Measurements from ENCODE around the gene KLHL30. TPM values are rescaled to one million over a fixed set of nuclear protein-coding genes. Genes with fewer than 3 reads are reported as not detected.
"Not testable (repeated sequence)": the region's sequence is repeated elsewhere in the genome, so short reads cannot be mapped to it uniquely, and the experiment has no call there.

Gene KLHL30
- total RNA-seq, 1 experiment from 2014 or later, result not detected

DNA sequence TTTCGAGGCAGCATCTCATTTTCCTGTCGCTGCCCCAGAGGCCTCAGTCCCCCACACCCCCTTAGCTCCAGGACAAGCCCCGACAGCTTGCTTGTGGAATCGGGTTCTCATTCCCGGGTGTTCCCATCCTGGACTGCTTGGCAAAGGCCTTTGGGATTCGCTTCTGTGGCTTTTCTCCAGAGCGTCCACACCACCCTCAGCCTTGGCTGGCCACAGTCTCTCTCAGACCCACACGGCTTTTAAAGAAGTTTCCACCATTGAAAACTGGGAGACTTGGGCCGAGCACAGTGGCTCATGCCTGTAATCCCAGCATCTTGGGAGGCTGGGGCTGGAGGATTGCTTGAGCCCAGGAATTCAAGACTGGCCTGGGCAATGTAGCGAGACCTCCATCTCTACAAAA, 35.6 kb upstream of the KLHL30 start:
- no peak for DNase-seq (ENCODE audit: low read depth)

DNA sequence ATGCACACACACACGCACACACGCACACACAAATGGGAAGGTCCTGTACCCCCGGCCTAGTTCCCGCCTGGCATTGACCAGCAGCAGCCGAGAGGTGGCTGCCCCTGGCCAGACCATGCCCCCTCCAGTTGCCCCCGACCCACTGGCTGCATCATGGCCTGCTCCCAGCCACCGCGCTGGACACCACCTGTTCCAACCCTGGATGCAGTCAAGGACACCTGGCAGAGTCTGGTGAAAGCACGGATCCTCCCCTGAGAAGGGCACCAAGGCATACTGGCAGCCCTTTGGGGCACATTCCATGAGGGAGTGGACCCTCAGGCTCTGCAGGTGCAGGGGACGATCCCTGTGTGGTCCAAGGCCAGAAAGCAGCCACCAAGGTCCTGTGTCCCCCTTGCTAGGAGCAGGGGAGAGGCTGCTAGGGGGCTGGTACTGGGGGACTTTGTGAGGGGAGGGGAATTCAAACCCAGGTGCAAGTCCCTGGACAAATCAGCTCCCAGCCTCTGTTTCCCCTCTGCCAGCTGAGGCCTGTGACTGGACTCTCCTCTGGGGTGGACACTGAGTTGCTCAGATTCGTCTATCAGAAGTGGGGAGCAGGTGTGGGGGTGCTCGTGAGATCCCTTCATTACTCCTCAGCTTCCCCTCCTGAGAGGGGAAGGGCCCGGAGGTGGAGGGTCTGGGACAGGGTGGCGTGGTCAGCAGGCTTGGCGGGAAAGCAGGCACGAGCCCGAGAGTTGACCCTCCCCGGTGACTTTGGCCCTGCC, 34.8 kb upstream of the KLHL30 start:
- no peak for DNase-seq (ENCODE audit: low read depth)

DNA sequence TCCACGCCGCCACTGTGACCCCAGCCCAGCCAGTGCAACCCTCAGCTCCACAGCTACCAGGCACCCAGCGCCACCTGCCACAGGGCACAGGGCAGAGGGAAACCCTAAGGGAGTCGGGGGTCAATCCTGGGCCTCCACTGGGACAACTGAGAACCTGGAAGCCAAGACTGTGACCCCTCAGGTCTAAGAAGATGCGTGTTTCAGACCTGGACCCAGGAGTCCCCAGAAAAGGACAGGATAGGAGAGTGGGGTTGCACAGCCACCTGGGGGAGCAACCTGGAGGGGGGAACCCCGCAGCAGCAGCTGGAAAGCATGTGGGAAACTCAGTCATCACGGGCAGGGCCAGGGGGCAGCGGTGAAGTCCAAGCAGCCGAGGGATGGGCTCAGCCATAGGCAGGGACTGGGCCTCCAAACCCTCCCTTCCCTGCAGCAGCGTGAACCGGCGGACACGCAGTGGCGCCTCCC, 34.2 kb upstream of the KLHL30 start:
- no peak for DNase-seq (ENCODE audit: low read depth)

DNA sequence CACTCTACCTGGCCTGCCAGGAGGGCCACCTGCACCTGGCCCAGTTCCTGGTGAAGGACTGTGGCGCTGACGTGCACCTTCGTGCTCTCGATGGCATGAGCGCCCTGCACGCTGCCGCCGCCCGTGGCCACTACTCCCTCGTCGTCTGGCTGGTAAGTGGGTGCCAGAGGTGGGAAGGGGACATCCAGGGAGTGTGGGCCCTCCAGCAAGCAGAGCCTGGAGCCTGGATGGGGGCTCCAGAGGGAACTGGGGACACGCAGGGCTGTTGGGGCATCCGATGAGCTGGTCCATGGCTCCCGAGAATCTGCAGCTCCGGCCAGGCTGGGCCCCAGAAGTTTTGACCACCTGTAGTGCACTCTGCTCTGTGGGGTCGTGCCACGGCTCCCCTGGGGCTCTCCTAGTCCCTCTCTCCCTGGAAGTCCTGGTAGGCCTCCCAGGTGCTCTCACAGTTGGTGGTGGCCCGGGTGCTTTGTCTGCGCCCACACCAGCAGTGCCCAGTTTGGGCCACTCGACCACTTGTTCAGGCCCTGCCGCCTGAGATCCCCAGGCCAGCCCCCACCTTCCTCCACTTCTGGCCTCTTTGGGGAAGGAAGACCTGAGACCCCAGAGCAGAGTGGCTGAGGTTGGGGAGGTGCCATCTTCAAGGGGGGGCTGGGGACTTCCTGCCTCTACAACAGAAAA, 33.6 kb upstream of the KLHL30 start:
- DNase-seq (ENCODE audit: low read depth), result no peak

DNA sequence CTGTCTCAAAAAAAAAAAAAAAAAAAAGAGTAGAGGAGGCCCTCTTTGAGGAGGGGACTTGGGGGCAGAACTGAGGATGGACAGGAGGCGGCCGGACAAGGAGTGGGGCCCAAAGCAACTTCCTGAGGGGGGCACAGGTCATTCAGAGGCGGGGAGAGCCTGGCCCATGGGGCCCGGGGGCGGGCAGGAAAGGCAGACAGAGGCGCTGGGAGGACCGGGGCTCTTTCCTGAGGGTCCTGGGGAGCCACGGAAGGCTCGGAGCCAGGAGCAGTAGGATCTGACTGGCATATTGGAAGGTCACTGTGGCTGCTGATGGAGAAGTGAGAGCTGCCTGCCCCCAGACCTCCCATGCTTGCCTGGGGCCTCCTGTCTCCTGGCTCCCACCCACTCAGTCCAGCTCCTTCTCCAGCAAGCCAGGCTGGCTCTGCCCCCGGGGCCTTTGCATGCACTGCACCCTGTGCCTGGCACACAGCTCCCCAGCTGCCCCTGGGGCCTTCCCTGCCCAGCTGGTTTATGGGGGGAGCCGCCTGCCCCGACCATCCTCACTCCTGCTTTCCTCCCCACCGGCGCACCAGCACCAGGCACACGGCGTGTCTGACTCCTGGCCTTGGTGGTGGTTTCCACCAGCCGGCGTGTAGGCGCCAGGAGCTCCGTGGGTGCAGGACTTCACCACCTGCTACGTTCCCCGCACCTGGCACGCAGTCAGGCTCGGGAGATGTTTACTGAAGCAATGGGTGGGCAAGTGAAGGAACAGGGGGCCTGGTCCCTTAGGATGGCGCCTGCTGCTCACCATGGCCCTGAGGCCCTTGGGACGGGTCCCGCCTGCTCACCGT, 32.7 kb upstream of the KLHL30 start:
- no peak for DNase-seq (ENCODE audit: low read depth)

DNA sequence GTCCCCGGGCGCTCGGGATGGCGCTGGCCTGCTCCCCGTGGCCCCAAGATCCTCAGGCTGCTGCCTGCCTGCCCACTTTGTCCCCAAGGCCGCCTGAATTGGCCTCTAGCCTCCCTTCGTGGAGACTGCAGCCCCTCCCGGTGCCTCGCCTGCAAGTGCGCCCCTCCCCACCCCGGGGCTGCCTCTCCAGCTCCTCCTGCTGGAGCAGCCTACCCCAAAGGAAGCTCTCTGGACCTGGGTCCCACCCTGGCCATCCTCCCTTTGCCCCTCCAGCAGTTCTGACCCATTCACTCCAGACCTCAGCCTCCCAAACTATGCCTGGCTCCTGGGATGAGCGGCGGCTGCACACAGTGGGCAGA, 32.1 kb upstream of the KLHL30 start:
- no peak for DNase-seq (ENCODE audit: low read depth)

DNA sequence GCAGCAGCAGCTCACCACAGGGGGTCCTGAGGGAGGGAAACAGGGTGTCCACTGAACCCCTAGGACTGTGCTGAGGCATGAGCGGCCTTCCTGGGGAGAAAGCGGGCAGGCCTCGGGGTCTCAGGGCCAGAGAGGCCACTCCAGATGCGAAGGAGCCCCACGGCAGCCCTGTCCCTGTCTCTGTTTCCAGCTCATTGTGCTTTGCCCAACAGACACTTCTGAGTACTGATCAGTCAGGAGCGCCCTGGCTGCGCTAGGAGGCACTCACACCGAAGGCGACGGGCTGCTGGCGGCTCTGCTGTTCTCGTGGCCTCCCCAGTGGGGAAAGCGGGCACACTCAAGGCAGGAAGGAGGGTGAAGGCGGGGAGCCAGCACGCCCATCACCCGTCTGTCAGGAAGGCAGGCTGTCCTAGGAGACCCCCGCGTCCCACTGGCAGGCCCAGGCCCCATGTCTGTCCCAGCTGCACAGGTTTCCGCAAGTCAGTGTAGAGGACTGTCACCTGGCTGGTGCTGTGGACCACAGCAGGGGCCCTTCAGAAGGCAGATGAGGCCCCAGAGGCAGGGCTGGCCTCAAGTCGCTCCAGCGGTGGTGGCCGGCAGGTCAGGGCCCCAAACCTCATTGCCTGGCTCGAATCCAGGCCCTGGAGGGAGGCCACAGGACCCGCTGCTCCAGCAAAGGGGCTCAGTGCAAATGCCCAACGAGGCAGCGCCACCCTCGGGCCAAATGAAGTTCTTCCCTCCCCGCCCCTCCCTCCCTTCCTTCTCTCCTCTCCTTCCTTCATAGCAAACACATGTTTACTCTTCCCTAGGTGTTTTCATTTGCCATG, 31.6 kb upstream of the KLHL30 start:
- peak; percentile 7 for DNase-seq (ENCODE audit: low read depth)

DNA sequence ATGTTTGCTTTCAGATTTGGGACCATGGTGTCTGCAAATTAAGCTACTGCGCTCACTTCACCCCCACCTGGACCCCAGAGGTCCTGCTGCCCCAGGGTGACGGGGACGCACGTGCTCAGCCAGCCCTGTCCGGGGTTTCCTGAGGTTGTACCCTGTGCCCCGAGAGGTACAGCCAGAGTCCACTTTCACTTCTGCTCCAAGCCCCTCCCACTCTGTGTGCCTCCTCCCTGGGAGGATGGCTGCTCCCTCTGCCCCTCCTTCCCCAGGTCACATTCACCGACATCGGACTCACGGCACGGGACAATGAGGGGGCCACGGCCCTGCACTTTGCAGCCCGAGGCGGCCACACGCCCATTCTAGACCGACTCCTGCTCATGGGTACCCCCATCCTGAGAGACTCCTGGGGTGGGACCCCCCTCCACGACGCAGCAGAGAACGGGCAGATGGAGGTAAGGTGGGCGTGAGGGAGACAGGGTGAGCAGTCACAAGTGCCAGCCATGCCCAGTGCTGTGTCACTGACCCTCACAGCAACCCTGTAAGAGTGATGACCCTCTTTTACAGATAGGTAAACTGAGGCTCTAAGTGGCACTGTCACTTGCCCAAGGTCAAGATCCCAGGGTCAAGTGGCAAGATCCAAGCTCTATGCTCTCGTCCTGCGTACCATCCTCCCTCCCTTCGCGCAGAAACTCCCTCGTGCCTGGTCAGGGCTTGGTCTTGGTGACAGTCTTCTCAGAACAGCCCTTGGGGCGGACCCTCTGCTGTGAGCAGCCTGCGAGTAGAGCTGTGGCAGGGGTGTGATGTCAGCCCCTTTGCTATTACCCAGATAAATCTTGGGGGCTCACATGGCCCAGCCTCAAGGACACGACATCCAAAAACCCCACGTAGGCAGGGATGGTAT, 30.7 kb upstream of the KLHL30 start:
- no peak for DNase-seq (ENCODE audit: low read depth)

DNA sequence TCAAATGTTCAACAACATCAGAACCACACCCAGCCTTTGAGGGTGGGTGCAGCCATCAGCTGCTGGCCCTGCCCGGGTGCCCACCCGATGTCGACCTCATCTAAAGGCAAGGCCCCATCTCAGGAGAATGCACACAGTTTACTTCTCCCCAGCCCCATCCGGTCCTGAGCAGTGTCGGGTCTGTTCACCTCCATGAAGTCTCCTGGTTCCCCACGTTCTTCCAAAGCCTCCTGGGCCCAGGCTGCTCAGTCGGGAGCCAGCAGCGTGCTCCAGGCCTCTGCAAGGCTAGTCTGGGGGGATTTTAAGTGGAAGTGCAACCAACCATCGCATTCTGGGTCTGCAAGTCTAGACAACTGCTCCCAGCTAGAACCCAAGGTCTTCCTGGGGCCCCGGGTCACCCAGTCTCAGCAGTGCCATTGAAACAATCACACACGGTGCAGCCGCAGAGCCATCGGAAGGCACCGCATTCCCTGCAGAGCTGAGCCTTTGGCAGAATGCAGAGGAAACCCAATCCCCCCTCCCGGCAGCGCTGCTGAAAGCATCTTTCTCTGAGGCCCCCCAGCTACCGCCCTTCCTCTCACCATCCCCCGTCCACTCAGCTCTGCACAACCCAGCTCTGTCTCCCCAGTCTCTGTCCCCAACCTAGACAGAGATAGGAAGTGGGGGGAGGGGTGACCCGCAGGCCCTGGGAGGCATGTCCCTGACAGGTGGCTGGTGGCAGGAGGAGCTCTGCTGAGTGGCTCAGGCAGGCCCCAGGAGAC, 29.9 kb upstream of the KLHL30 start:
- no peak for DNase-seq (ENCODE audit: low read depth)

DNA sequence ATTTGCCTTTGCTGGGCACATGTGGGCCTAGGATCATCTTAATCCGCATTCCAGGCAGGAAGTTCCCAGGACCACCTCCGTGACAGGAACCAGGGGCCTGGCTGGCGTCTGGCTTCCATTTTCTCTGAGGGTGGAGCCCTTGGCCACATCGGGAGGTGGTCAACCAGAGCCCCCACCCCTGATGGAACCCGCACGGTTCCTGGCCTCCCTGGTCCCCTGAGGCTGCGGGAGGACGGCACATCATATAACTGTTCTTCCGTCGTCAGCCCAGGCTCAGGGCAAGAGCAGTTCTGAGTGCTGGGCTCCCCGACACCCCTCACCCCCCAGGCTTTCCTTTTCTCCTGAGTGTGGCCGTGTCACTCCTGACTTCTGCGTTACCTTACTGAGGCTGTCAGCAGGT, 24.9 kb upstream of the KLHL30 start:
- DNase-seq (ENCODE audit: low read depth), result no peak

DNA sequence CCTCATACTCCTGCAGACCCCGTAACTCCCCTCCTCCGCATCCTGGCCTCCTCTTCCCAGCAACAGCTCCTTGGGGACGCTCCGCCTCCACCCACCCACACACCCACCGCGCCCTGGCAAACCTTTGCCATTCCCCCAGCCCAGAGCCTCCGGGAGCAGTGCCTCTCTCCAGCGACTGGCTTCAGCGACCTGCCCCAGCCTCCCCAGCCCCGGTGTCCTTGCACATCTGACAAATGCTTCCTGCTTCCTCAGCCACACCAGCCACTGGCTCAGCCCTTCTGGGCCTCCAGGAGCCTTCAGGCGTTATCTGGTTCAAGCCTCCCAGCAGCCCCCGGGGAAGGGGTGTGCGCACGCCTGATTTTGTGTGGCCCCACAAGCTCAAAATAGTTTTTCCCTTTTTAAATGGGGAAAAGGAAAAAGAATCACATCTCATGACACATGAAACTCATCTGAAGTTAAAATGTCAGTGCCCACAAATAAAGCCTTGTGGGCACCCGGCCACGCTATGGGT, 24.1 kb upstream of the KLHL30 start:
- DNase-seq (ENCODE audit: low read depth), result no peak

DNA sequence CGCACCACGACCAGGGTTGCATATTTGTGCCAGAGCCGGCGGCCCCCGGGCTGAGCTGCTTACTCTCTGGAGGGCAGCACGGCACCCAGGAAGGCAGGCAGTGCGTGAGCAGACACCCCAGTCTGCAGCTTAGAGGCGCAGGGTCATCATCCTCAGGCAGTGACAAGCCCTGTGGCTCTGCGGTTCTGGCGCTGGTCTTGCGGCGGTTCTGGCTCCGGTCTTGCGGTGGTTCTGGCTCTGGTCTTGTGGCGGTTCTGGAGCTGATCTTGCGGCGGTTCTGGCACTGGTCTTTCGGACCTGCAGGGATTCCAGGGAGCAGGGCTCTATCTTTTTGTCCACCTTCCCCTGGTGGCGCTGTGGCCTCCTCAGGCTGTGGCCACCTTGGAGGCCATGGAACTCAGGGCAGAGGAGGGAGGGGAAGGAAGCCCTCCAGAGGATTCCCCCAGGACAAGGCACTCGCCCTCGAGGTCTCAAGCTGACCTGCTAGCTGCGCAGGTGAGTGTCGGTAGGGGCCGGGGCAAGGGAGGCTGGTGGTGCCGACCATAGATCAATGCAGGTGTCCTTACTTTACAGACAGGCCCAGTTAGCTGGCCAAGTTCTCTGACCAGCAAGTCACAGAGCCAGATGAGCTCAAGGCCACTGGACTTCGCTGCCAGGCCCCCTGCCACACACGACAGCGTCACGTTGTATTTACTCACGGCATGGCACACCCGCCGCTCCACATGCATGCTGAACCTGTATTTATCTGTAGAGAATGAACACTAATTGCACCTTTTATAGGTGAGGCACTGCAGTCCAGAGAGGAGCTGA, 23.4 kb upstream of the KLHL30 start:
- DNase-seq (ENCODE audit: low read depth), result no peak

DNA sequence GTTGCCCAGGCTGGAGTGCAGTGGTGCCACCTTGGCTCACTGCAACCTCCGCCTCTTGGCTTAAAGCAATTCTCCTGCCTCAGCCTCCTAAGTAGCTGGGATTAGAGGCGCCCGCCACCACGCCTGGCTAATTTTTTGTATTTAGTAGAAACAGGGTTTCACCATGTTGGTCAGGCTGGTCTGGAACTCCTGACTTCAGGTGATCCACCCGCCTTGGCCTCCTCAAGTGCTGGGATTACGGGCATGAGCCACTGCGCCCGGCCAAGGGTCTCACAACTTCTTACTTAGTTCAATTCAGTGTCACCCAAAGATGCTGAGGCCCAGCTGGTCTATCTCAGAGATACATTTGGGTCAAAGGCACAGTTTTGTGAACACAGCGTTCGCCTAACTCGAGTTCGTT, 22.8 kb upstream of the KLHL30 start:
- not testable (repeated sequence) for DNase-seq (ENCODE audit: low read depth)

DNA sequence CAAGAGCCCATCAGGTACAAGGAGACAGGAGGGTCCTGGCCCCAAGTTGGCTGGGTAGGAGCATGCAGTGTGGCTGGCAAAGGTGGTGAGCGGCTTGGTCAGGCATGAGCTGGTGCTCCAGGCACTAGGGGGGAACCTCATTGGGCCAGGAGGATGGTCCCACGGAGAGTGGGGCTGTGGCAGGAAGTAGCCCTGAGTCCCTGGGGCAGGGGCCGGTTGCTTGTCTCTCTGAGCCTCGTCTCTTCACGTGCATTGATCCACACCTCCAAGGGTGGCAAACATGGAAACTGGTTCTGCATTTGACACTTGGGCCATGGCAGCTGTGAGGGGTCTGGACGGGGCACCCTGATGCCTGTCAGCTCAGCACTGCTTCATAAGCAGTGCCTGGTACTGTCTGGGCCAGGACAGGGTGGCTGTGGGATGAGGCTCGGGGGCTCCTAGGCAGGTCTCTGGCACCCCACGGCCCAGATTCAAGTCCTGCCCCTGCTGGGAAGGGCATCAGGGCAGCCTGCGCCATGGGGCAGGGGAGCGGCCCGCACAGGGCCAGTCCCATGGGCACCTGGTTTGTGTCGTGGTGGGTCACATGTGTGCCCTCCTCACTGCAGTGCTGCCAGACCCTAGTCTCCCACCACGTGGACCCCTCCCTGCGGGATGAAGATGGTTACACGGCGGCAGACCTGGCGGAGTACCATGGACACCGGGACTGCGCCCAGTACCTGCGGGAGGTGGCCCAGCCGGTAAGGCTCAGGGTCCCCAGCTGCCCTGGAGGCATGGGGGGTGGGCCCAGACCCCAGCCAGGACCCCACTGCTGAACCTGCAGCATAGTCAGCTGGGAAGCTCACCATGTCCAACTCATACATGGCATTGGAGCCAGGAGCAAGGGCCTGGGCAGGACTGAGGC, 21.9 kb upstream of the KLHL30 start:
- no peak for DNase-seq (ENCODE audit: low read depth)

DNA sequence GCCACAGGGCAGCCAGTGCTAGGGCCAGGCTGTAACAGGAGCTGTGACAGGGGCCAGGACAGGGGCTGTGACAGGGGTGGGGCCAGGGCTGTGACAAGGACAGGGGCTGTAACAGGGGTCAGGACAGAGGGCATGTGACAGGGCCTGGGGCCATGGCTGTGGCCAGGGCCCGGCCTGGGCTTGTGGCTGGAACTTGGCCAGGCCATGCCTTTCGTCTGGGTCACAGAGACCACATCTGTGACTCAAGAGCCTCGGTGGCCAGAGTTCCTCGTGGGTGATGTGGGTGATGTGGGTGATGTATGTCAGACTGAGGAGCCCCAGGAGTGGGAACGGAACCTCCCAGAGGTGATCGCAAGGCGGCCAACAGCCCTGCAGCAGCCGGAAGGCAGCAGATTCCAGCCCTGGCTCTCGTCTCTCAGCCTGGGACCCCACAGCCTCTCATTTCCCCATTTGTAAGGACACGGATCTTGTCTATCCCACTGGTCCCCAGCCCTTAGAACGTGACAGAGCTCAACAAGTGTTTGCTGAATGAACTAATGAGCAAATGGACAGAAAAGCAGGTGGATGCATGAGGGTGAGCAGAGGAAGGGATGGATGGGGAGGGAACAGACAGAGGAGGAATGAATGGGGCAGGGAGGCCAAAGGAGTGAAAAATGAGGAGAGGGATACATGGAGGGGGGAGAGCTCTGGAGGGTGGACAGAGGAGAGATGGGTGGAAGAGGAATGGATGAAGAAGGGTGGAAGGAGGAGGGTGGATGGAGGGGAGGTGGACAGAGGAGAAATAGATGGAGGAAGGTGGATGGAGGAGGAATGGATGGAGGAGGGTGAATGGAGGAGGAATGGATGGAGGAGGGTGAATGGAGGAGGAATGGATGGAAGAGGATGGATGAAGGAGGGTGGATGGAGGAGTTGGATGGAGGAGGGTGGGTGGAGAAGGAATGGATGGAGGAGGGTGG, 21.0 kb upstream of the KLHL30 start:
- DNase-seq (ENCODE audit: low read depth), result peak; percentile 73

DNA sequence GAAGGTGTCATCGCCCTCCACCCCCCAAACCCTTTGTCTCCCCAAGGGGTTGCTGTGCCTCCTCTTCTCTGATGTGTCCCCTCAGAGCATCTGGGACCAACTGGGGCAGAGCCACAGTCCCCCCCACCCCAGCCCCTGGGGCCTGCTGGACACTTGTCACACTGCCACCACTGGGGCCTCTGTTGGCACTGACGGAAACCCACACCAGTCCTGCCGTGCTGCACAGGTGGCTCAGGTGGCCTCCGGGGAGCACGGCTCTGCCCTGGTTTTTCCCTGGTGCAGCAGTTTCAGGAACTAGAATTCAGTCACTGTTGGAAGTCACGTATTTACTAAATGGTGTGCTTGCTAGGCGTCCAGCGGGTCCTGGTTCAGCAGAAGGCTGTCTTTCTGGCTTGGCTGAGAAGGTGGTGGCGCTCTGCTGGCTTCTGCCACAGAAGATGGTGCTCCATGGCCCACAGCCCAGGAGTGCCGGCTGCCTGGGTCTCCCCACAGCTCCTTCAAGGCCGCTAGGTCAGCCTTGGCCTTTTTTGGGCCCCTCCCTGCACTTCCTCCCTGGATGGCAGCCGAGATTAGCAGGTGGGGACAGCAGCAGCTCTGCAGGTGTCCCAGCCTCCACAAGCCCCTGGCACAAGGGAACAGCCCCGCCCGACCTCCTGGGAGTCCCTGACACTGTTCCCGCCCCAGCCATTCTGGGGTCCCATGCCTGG, 18.6 kb upstream of the KLHL30 start:
- no peak for DNase-seq (ENCODE audit: low read depth)

All from M059J (cell line).